GM23338 (cell line): ENCODE data around the gene CNTNAP5.

Experiments
- CREB1 ChIP-seq: fragments of 250-450 bp; sonication (Bioruptor Pico); IDR thresholded peaks from 2 replicates; pipeline ENCODE4 v1.5.0; 2020; ENCODE audit warnings: low read depth, mild to moderate bottlenecking, moderate library complexity
- EZH2 ChIP-seq: fragments of 200-600 bp; sonication (generic); IDR thresholded peaks from one replicate; pipeline ENCODE4 v1.8.0; 2017; ENCODE audit warnings: antibody characterized with exemption, mild to moderate bottlenecking, low read depth; ENCODE audit not compliant: unreplicated experiment
- EZH2phosphoT487 ChIP-seq: fragments of 200-600 bp; sonication (generic); IDR thresholded peaks from one replicate; pipeline ENCODE4 v1.8.1; 2018; ENCODE audit warnings: antibody characterized with exemption; ENCODE audit not compliant: unreplicated experiment
- JUNB ChIP-seq: IDR thresholded peaks from one replicate; pipeline ENCODE4 v1.6.1; 2016; ENCODE audit warnings: antibody characterized with exemption; ENCODE audit not compliant: unreplicated experiment
- POLR2AphosphoS5 ChIP-seq: IDR thresholded peaks from 2 replicates; pipeline ENCODE4 v1.6.1; 2016; ENCODE audit warnings: antibody characterized with exemption, low read depth
- STAT1 ChIP-seq: IDR thresholded peaks from one replicate; pipeline ENCODE4 v1.6.1; 2016; ENCODE audit warnings: antibody characterized with exemption; ENCODE audit not compliant: unreplicated experiment
- ZNF331 ChIP-seq: fragments of 250-450 bp; sonication (Bioruptor Pico); IDR thresholded peaks from 2 replicates; pipeline ENCODE4 v1.5.0; 2020; ENCODE audit warnings: low read depth, mild to moderate bottlenecking, moderate library complexity
- TF ChIP-seq, protein P1 (sequence below), 2 experiments: fragments of 200-600 bp in 1 of 2; sonication (generic) in 1 of 2; conservative IDR thresholded peaks; 2 replicates each; pipeline versions ENCODE4 v1.5.1 to v1.6.1; 2016 to 2017; ENCODE audit warnings: antibody characterized with exemption in 2 of 2, low read depth in 2 of 2, mild to moderate bottlenecking in 2 of 2, moderate library complexity in 1 of 2
- TF ChIP-seq, protein P2 (sequence below): IDR thresholded peaks from 2 replicates; pipeline ENCODE4 v1.6.1; 2016; ENCODE audit warnings: antibody characterized with exemption
- TF ChIP-seq, protein P3 (sequence below): IDR thresholded peaks from one replicate; pipeline ENCODE4 v1.6.1; 2018; ENCODE audit warnings: antibody characterized with exemption; ENCODE audit not compliant: unreplicated experiment

DNA sequence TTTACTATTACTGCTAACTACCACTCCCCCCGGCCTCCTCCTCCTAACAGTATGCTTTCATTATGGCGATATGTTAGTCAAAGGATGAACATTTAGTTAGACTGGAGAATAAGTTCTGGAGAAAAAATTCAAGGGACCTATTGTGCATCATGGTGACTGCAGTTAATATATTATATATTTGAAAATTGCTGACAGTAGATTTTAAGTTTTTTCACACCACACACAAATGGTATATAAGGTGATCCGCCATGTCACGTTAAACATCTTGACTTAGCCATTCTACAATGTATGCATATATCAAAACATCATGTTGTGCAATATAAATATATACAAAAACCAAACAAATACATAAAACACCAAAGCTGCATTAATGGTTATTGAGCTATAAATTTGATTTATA lies 873.7 kb downstream of the CNTNAP5 start:
- TF ChIP-seq, protein P1, sequence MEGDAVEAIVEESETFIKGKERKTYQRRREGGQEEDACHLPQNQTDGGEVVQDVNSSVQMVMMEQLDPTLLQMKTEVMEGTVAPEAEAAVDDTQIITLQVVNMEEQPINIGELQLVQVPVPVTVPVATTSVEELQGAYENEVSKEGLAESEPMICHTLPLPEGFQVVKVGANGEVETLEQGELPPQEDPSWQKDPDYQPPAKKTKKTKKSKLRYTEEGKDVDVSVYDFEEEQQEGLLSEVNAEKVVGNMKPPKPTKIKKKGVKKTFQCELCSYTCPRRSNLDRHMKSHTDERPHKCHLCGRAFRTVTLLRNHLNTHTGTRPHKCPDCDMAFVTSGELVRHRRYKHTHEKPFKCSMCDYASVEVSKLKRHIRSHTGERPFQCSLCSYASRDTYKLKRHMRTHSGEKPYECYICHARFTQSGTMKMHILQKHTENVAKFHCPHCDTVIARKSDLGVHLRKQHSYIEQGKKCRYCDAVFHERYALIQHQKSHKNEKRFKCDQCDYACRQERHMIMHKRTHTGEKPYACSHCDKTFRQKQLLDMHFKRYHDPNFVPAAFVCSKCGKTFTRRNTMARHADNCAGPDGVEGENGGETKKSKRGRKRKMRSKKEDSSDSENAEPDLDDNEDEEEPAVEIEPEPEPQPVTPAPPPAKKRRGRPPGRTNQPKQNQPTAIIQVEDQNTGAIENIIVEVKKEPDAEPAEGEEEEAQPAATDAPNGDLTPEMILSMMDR (conservative IDR thresholded peaks at IDR 0.05; ENCODE audit: low read depth in 2 of 2) = no peak
- TF ChIP-seq EZH2 = no peak
- no peak for TF ChIP-seq CREB1
- no peak for TF ChIP-seq JUNB
- TF ChIP-seq ZNF331 (CRISPR knock-in tag) = no peak
- no peak for TF ChIP-seq POLR2AphosphoS5
- no peak for TF ChIP-seq EZH2phosphoT487
- TF ChIP-seq, protein P2, sequence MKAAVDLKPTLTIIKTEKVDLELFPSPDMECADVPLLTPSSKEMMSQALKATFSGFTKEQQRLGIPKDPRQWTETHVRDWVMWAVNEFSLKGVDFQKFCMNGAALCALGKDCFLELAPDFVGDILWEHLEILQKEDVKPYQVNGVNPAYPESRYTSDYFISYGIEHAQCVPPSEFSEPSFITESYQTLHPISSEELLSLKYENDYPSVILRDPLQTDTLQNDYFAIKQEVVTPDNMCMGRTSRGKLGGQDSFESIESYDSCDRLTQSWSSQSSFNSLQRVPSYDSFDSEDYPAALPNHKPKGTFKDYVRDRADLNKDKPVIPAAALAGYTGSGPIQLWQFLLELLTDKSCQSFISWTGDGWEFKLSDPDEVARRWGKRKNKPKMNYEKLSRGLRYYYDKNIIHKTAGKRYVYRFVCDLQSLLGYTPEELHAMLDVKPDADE = no peak
- TF ChIP-seq, protein P3, sequence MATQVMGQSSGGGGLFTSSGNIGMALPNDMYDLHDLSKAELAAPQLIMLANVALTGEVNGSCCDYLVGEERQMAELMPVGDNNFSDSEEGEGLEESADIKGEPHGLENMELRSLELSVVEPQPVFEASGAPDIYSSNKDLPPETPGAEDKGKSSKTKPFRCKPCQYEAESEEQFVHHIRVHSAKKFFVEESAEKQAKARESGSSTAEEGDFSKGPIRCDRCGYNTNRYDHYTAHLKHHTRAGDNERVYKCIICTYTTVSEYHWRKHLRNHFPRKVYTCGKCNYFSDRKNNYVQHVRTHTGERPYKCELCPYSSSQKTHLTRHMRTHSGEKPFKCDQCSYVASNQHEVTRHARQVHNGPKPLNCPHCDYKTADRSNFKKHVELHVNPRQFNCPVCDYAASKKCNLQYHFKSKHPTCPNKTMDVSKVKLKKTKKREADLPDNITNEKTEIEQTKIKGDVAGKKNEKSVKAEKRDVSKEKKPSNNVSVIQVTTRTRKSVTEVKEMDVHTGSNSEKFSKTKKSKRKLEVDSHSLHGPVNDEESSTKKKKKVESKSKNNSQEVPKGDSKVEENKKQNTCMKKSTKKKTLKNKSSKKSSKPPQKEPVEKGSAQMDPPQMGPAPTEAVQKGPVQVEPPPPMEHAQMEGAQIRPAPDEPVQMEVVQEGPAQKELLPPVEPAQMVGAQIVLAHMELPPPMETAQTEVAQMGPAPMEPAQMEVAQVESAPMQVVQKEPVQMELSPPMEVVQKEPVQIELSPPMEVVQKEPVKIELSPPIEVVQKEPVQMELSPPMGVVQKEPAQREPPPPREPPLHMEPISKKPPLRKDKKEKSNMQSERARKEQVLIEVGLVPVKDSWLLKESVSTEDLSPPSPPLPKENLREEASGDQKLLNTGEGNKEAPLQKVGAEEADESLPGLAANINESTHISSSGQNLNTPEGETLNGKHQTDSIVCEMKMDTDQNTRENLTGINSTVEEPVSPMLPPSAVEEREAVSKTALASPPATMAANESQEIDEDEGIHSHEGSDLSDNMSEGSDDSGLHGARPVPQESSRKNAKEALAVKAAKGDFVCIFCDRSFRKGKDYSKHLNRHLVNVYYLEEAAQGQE = no peak
- TF ChIP-seq STAT1 = no peak
